SU-DHL-6 (cell line): ENCODE data around the gene TANC1.

Experiments
- H2AFZ ChIP-seq: fragments of 200-600 bp; sonication (generic); 2 replicates; pipeline ENCODE4 v1.6.1; 2014; ENCODE audit warnings: low read depth, mild to moderate bottlenecking, moderate library complexity, mixed read lengths, antibody characterized with exemption, low read length; ENCODE audit not compliant: severe bottlenecking
- H3F3A ChIP-seq: fragments of 200-600 bp; shearing (Covaris generic); 2 replicates; pipeline ENCODE4 v1.6.0; 2016; ENCODE audit warnings: antibody characterized with exemption, mild to moderate bottlenecking; ENCODE audit not compliant: insufficient read depth
- H3K27ac ChIP-seq: fragments of 200-600 bp; sonication (generic); 2 replicates; pipeline ENCODE4 v1.5.1; 2016; ENCODE audit warnings: low read depth, mild to moderate bottlenecking, low read length, moderate library complexity, mixed read lengths
- H3K27me3 ChIP-seq: fragments of 200-600 bp; sonication (generic), shearing (Covaris generic); 2 replicates; pipeline ENCODE4 v1.6.0; 2014; ENCODE audit warnings: mild to moderate bottlenecking, low read length
- H3K36me3 ChIP-seq: fragments of 200-600 bp; sonication (generic); 2 replicates; pipeline ENCODE4 v1.6.1; 2014; ENCODE audit warnings: mild to moderate bottlenecking, low read length, mixed read lengths
- H3K4me2 ChIP-seq: fragments of 300-600, 200-600 bp; shearing (Covaris generic), sonication (generic); 2 replicates; pipeline ENCODE4 v1.6.0; 2014; ENCODE audit warnings: low read length, low read depth, mild to moderate bottlenecking; ENCODE audit not compliant: poor library complexity, severe bottlenecking
- H3K4me3 ChIP-seq: fragments of 200-600 bp; sonication (generic); 2 replicates; pipeline ENCODE4 v1.5.1; 2014; ENCODE audit warnings: antibody characterized with exemption, low read length, mild to moderate bottlenecking, mixed read lengths; ENCODE audit not compliant: insufficient read depth, poor library complexity, severe bottlenecking
- H3K79me2 ChIP-seq: fragments of 200-600 bp; sonication (generic); 2 replicates; pipeline ENCODE4 v1.6.1; 2014; ENCODE audit warnings: mild to moderate bottlenecking, low read length, moderate library complexity; ENCODE audit not compliant: insufficient read depth
- H3K9ac ChIP-seq: fragments of 200-600 bp; sonication (generic); 2 replicates; pipeline ENCODE4 v1.7.0; 2014; ENCODE audit warnings: mild to moderate bottlenecking, low read length
- H3K9me2 ChIP-seq: fragments of 200-600 bp; sonication (generic); replicated peaks from 2 replicates; pipeline ENCODE4 v1.6.1; 2014; ENCODE audit warnings: low read length; ENCODE audit not compliant: insufficient read depth
- H3K9me3 ChIP-seq: fragments of 200-600 bp; sonication (generic); 2 replicates; pipeline ENCODE4 v1.6.1; 2014; ENCODE audit warnings: low read length, mixed read lengths; ENCODE audit not compliant: insufficient read depth
- H4K20me1 ChIP-seq: fragments of 200-600 bp; sonication (generic); 2 replicates; pipeline ENCODE4 v1.6.1; 2014; ENCODE audit warnings: low read depth, mild to moderate bottlenecking, antibody characterized with exemption, low read length, moderate library complexity, mixed read lengths
- CTCF ChIP-seq: fragments of 200-600 bp; sonication (generic); IDR thresholded peaks from one replicate; pipeline ENCODE4 v1.5.1; 2017; ENCODE audit warnings: antibody characterized with exemption, mild to moderate bottlenecking, low read length, moderate library complexity; ENCODE audit not compliant: insufficient read depth, poor library complexity, severe bottlenecking
- EZH2phosphoT487 ChIP-seq: fragments of 200-600 bp; sonication (generic), shearing (Covaris generic); conservative IDR thresholded peaks from 2 replicates; pipeline ENCODE4 v1.6.1; 2018; ENCODE audit warnings: mild to moderate bottlenecking, antibody characterized with exemption, low read length, moderate library complexity, mixed read lengths

The TANC1 gene

GRCh38 chr2:159281002-159281401 is 312.6 kb downstream of the TANC1 start:
- H3K9ac ChIP-seq, result no peak overlapping the region
- H2AFZ ChIP-seq, result no peak overlapping the region
- no peak overlapping the region for H3K4me2 ChIP-seq
- no peaks in the 10 kb centered on the region for H3K9me2 ChIP-seq
- H3K27ac ChIP-seq, result no peak overlapping the region
- TF ChIP-seq EZH2phosphoT487, result no peak
- no peak for TF ChIP-seq CTCF
- H4K20me1 ChIP-seq, result no peaks in the 10 kb centered on the region
- no peak overlapping the region for H3K4me3 ChIP-seq
- H3K27me3 ChIP-seq, result no peaks in the 10 kb centered on the region
- H3K79me2 ChIP-seq, result 0 out of 2 replicates have a peak, but pooled peaks cover 6% of the 10 kb centered on the region
- H3K36me3 ChIP-seq, result peaks cover 3% of the 10 kb centered on the region; the same call in 1 of the 2 replicates
- no peaks in the 10 kb centered on the region for H3K9me3 ChIP-seq
- H3F3A ChIP-seq, result peaks cover 9% of the 10 kb centered on the region; the same call in 1 of the 2 replicates
